Panc1 (cell line): ENCODE results near the gene BMI1. TPM values are rescaled to one million over a fixed set of nuclear protein-coding genes. Genes with fewer than 3 reads are reported as not detected.

Experiments
- ATAC-seq: fragments of 200-7000 bp; cut with Tn5 transposase; 2 replicates; pipeline ENCODE4 v1.9.1; 2020; ENCODE audit warnings: mild to moderate bottlenecking, moderate library complexity
- BruUV-seq: library from RNA; stranded (reverse); fragments of 400-500 nt; replicated peaks from 2 replicates; lab custom pipeline; 2021; lab: Mats Ljungman, UMichigan
- CTCF ChIA-PET: fragments of 300-600 bp; sonication (Branson Sonifier 250); formaldehyde crosslinking; loops from one replicate; lab custom pipeline; 2022; ENCODE audit warnings: antibody characterized with exemption; lab: Charles Lee
- POLR2A ChIA-PET: fragments of 300-600 bp; sonication (Branson Sonifier 250); formaldehyde crosslinking; loops from one replicate; lab custom pipeline; 2022; ENCODE audit warnings: antibody characterized with exemption; lab: Charles Lee
- DNase-seq: peaks from one replicate; pipeline ENCODE4 v3.0.0-alpha.2; 2010; ENCODE audit warnings: low read depth, low spot score
- H3K27ac ChIP-seq: 2 replicates; pipeline ENCODE4 v1.5.1; 2011; ENCODE audit warnings: mild to moderate bottlenecking, low read length, inconsistent platforms
- H3K27me3 ChIP-seq: fragments of 200-500 bp; sonication (Bioruptor generic); 2 replicates; pipeline ENCODE4 v1.6.0; 2014; ENCODE audit warnings: low read length, inconsistent platforms; ENCODE audit not compliant: control insufficient read depth, insufficient read depth
- H3K36me3 ChIP-seq: fragments of 200-500 bp; sonication (Bioruptor generic); 2 replicates; pipeline ENCODE4 v1.5.1; 2014; ENCODE audit warnings: inconsistent platforms, mild to moderate bottlenecking, low read length, moderate library complexity; ENCODE audit not compliant: control insufficient read depth, insufficient read depth
- H3K4me1 ChIP-seq: 2 replicates; pipeline ENCODE4 v1.5.1; 2011; ENCODE audit warnings: inconsistent platforms, mild to moderate bottlenecking, low read length, moderate library complexity; ENCODE audit not compliant: control insufficient read depth, insufficient read depth
- H3K4me3 ChIP-seq, 2 experiments: 2 replicates each; pipeline ENCODE4 v1.5.1; 2011 to 2012; ENCODE audit warnings: low read depth in 2 of 2, low read length in 2 of 2, mild to moderate bottlenecking in 2 of 2, inconsistent platforms in 1 of 2, moderate library complexity in 1 of 2
- H3K9me3 ChIP-seq: fragments of 200-500 bp; sonication (Bioruptor generic); 2 replicates; pipeline ENCODE4 v1.5.1; 2014; ENCODE audit warnings: low read depth, mild to moderate bottlenecking, inconsistent platforms, low read length, moderate library complexity; ENCODE audit not compliant: control insufficient read depth, insufficient read depth
- POLR2AphosphoS5 ChIP-seq: IDR thresholded peaks from 2 replicates; pipeline ENCODE4 v1.6.1; 2012; ENCODE audit warnings: mild to moderate bottlenecking, low read depth, low read length, moderate library complexity
- SIN3A ChIP-seq: IDR thresholded peaks from 2 replicates; pipeline ENCODE4 v1.6.1; 2012; ENCODE audit warnings: low read depth, mild to moderate bottlenecking, low read length, moderate library complexity, borderline replicate concordance; ENCODE audit not compliant: insufficient read depth
- TCF7L2 ChIP-seq: IDR thresholded peaks from 2 replicates; pipeline ENCODE4 v1.6.1; 2011; ENCODE audit warnings: mild to moderate bottlenecking, low read depth, low read length, inconsistent platforms
- in situ Hi-C: cut with HindIII; loops from 2 replicates; pipeline ENCODE4 v1.10.0; 2016; ENCODE audit warnings: low sequenced_read_pairs, low pct_unique_long_range_greater_than_20kb
- intact Hi-C: fragments of 100-400 bp; cut with micrococcal nuclease; formaldehyde crosslinking; loops from one replicate; pipeline ENCODE4 v1.10.0; 2022; ENCODE audit not compliant: unreplicated experiment
- total RNA-seq: library from RNA; stranded (reverse); gene quantifications from one replicate; pipeline ENCODE4 v1.2.1, GENCODE V29; 2021; ENCODE audit not compliant: unreplicated experiment
- TF ChIP-seq, protein P1 (sequence below): fragments of 450-650 bp; IDR thresholded peaks from 2 replicates; pipeline ENCODE4 v1.5.1; 2017; ENCODE audit warnings: mild to moderate bottlenecking
- TF ChIP-seq, protein P2 (sequence below), 2 experiments: IDR thresholded peaks; 2 replicates each; pipeline ENCODE4 v1.6.1; 2011 to 2012; ENCODE audit warnings: low read depth in 2 of 2, control low read depth in 1 of 2, low read length in 1 of 2, mild to moderate bottlenecking in 1 of 2, moderate library complexity in 1 of 2; ENCODE audit not compliant: insufficient read depth in 1 of 2

BMI1 gene
- total RNA-seq, 1 experiment from 2014 or later: 55.1 TPM

DNA sequence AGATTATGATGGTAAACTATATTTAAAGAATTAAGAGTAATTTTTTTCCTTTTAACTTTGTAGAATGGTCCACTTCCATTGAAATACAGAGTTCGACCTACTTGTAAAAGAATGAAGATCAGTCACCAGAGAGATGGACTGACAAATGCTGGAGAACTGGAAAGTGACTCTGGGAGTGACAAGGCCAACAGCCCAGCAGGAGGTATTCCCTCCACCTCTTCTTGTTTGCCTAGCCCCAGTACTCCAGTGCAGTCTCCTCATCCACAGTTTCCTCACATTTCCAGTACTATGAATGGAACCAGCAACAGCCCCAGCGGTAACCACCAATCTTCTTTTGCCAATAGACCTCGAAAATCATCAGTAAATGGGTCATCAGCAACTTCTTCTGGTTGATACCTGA, 8.3 kb downstream of the BMI1 start:
- in situ Hi-C loops (no loop called here), intact Hi-C loops (no loop called here)

DNA sequence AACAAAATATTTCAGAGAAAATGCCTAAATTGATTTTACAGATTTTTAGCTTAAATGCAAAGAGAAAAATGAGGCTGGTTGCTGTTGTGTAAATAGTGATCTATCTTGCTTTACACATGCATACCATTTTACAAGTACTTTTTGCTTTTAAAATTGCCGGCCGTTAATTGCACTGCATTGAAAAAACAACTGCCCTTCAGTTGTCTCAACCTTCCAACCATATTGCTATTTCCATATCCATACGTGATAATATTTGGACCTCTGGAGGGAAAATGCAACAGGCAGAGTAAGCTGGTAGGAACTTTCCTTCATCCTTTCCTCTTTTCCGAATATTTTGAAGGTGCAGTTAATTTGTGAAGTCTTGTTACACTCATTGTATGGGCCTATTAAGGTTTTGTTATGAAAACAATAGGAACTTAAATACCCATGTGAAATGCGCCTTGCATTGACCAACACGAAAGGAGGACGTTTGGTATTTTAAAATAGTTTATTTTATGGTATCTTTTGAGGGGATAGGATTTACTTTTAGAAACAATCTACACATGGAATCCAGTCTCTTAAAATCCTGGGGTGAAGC, 11.3 kb downstream of the BMI1 start:
- intact Hi-C loops (no loop called here), in situ Hi-C loops (no loop called here)
- Histone ChIP-seq H3K4me1 (no peaks in the 10 kb centered on the region; the same call in 1 of the 2 replicates), H3K27me3 (peaks cover 4% of the 10 kb centered on the region), H3K27ac (no peak overlapping the region), H3K9me3 (no peaks in the 10 kb centered on the region), H3K4me3 (no peak overlapping the region), H3K36me3 (peaks cover 21% of the 10 kb centered on the region)
- DNase-seq (no peak), ATAC-seq (no peak)
- BruUV-seq: no TSS peak
- ChIA-PET POLR2A (no interaction called here), CTCF (no interaction called here)
- TF ChIP-seq, protein P1, sequence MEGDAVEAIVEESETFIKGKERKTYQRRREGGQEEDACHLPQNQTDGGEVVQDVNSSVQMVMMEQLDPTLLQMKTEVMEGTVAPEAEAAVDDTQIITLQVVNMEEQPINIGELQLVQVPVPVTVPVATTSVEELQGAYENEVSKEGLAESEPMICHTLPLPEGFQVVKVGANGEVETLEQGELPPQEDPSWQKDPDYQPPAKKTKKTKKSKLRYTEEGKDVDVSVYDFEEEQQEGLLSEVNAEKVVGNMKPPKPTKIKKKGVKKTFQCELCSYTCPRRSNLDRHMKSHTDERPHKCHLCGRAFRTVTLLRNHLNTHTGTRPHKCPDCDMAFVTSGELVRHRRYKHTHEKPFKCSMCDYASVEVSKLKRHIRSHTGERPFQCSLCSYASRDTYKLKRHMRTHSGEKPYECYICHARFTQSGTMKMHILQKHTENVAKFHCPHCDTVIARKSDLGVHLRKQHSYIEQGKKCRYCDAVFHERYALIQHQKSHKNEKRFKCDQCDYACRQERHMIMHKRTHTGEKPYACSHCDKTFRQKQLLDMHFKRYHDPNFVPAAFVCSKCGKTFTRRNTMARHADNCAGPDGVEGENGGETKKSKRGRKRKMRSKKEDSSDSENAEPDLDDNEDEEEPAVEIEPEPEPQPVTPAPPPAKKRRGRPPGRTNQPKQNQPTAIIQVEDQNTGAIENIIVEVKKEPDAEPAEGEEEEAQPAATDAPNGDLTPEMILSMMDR: no peak
- TF ChIP-seq TCF7L2 (no peak), SIN3A (no peak), POLR2AphosphoS5 (no peak)
- TF ChIP-seq, protein P2, sequence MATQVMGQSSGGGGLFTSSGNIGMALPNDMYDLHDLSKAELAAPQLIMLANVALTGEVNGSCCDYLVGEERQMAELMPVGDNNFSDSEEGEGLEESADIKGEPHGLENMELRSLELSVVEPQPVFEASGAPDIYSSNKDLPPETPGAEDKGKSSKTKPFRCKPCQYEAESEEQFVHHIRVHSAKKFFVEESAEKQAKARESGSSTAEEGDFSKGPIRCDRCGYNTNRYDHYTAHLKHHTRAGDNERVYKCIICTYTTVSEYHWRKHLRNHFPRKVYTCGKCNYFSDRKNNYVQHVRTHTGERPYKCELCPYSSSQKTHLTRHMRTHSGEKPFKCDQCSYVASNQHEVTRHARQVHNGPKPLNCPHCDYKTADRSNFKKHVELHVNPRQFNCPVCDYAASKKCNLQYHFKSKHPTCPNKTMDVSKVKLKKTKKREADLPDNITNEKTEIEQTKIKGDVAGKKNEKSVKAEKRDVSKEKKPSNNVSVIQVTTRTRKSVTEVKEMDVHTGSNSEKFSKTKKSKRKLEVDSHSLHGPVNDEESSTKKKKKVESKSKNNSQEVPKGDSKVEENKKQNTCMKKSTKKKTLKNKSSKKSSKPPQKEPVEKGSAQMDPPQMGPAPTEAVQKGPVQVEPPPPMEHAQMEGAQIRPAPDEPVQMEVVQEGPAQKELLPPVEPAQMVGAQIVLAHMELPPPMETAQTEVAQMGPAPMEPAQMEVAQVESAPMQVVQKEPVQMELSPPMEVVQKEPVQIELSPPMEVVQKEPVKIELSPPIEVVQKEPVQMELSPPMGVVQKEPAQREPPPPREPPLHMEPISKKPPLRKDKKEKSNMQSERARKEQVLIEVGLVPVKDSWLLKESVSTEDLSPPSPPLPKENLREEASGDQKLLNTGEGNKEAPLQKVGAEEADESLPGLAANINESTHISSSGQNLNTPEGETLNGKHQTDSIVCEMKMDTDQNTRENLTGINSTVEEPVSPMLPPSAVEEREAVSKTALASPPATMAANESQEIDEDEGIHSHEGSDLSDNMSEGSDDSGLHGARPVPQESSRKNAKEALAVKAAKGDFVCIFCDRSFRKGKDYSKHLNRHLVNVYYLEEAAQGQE (IDR thresholded peaks at IDR 0.05; ENCODE audit: insufficient read depth in 1 of 2, low read depth in 2 of 2, low read length in 1 of 2): no peak

More for the DNA sequence above, 8.3 kb downstream of the BMI1 start:
- peaks cover 5% of the 10 kb centered on the region for H3K4me1 ChIP-seq
- BruUV-seq: no TSS peak
- H3K4me3 ChIP-seq: no peak overlapping the region
- no peak for ATAC-seq
- no peak for DNase-seq
- H3K27me3 ChIP-seq: no peaks in the 10 kb centered on the region
- no peaks in the 10 kb centered on the region for H3K9me3 ChIP-seq
- H3K36me3 ChIP-seq: peaks cover 21% of the 10 kb centered on the region
- ChIA-PET CTCF (no interaction called here), POLR2A (no interaction called here)
- no peak overlapping the region for H3K27ac ChIP-seq
- TF ChIP-seq, protein P1: no peak
- TF ChIP-seq POLR2AphosphoS5 (no peak), TCF7L2 (no peak)
- TF ChIP-seq, protein P2 (IDR thresholded peaks at IDR 0.05; ENCODE audit: insufficient read depth in 1 of 2, low read depth in 2 of 2, low read length in 1 of 2): no peak
